Effector memory CD8-positive, alpha-beta T cell (primary cell): ENCODE results near the gene LACTB.

Experiments used
- ATAC-seq: fragments of 150-1000 bp; cut with Tn5 transposase; replicated peaks from 2 replicates; pipeline ENCODE4 v1.10.0; 2021; ENCODE audit warnings: mild to moderate bottlenecking, moderate library complexity
- DNase-seq, 3 experiments: peaks; one replicate each; pipeline ENCODE4 v3.0.0; 2021
- H3K27ac Mint-ChIP-seq, 2 donors: one replicate each; pipeline ENCODE4 v1.8.0; 2022; ENCODE audit warnings: mild to moderate bottlenecking in 2 of 2, mixed read lengths in 2 of 2, moderate library complexity in 2 of 2
- H3K27me3 Mint-ChIP-seq, 2 donors: one replicate each; pipeline ENCODE4 v1.8.0; 2022; ENCODE audit warnings: mixed read lengths in 2 of 2
- H3K36me3 Mint-ChIP-seq: one replicate; pipeline ENCODE4 v1.8.0; 2022; ENCODE audit warnings: mild to moderate bottlenecking, moderate library complexity, mixed read lengths; ENCODE audit not compliant: insufficient read depth
- H3K4me1 Mint-ChIP-seq, 2 donors: one replicate each; pipeline ENCODE4 v1.8.0; 2022; ENCODE audit warnings: low read depth in 2 of 2, mixed read lengths in 2 of 2
- H3K4me3 Mint-ChIP-seq, 2 donors: one replicate each; pipeline ENCODE4 v1.8.0; 2022; ENCODE audit warnings: mild to moderate bottlenecking in 2 of 2, mixed read lengths in 2 of 2, moderate library complexity in 2 of 2
- H3K9me3 Mint-ChIP-seq, 2 donors: one replicate each; pipeline ENCODE4 v1.8.0; 2022; ENCODE audit warnings: mixed read lengths in 2 of 2

Gene LACTB

DNA sequence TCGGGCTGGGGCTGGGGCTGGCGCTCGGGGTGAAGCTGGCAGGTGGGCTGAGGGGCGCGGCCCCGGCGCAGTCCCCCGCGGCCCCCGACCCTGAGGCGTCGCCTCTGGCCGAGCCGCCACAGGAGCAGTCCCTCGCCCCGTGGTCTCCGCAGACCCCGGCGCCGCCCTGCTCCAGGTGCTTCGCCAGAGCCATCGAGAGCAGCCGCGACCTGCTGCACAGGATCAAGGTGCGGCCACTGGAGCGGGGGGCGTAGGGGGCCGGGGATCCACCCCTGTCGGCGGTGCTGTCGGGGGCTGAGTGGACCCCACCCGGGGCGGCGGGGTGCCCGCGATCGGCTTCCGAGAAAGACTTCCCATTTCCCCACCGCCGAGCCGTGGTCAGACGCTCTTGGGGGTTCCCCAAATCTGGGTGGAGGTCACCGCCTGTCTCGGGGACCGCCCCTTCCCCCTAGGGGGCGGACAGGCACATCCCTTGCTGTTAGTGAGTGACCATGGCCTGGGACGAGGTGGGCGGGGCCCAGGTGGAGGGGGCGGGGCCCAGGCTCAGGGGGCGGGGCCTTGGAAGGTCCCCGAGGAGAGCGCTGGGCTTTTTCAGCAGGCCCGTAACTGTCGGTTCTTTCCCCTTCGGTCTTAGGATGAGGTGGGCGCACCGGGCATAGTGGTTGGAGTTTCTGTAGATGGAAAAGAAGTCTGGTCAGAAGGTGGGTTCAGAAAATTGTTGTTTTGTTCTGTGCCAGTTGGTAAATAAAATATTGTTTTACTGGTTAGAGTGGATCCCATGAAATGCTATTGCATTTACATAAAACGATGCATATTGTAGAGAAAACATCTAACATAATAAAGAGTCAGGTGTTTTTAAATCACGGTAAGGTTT is 578 bp downstream of the LACTB start:
- DNase-seq (peak; percentile 75 to 81 (median 80)), ATAC-seq (peak; percentile 81)
- Mint-ChIP-seq H3K9me3 (peaks cover 3 to 5% of the 10 kb centered on the region in 2 donors), H3K27ac (peak overlapping the region; percentile 44 to 66), H3K27me3 (no peaks in the 10 kb centered on the region), H3K36me3 (peaks cover 30% of the 10 kb centered on the region), H3K4me3 (peak overlapping the region; percentile 73 to 82), H3K4me1 (peaks cover 10 to 17% of the 10 kb centered on the region in 2 donors)

- Mint-ChIP-seq H3K36me3 (peaks cover 37% of the 10 kb centered on the region), H3K27me3 (no peaks in the 10 kb centered on the region), H3K27ac (no peak overlapping the region), H3K9me3 (peaks cover 3 to 5% of the 10 kb centered on the region in 2 donors), H3K4me1 (peaks cover 10 to 17% of the 10 kb centered on the region in 2 donors), H3K4me3 (no peak overlapping the region)
- ATAC-seq (no peak), DNase-seq (no peak)
Observed at GRCh38 chr15:63124506-63124905, 2.8 kb downstream of the LACTB start.

- Mint-ChIP-seq H3K4me1 (peaks cover 6 to 10% of the 10 kb centered on the region in 2 donors), H3K27ac (no peak overlapping the region), H3K4me3 (no peak overlapping the region), H3K27me3 (no peaks in the 10 kb centered on the region), H3K36me3 (peaks cover 44% of the 10 kb centered on the region), H3K9me3 (no peaks in the 10 kb centered on the region)
- no peak for DNase-seq
- no peak for ATAC-seq
Observed at GRCh38 chr15:63126726-63127125, 5.1 kb downstream of the LACTB start.

DNA sequence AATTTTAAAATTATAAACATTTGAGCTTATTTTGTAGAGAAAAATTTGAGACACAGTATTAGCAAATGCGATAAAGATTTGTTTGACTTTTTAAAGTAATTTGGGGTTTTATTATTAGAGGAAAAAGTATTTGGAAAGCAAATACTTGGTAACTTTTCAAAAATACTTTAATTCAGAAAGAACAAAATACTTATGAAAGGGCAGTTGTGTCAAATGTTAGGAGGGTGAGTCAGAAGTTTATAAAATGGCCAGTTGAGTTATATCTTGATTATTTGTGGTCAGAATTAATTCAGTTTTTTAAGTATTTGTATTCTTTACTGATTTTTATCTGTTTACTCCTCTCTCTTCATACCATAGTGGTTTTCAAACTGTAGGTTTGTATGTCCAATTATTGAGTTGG is 12.1 kb downstream of the LACTB start:
- Mint-ChIP-seq H3K27me3 (no peaks in the 10 kb centered on the region), H3K27ac (no peak overlapping the region), H3K9me3 (no peaks in the 10 kb centered on the region), H3K36me3 (peaks cover 22% of the 10 kb centered on the region), H3K4me3 (no peak overlapping the region), H3K4me1 (no peaks in the 10 kb centered on the region)
- ATAC-seq (no peak), DNase-seq (no peak)

DNA sequence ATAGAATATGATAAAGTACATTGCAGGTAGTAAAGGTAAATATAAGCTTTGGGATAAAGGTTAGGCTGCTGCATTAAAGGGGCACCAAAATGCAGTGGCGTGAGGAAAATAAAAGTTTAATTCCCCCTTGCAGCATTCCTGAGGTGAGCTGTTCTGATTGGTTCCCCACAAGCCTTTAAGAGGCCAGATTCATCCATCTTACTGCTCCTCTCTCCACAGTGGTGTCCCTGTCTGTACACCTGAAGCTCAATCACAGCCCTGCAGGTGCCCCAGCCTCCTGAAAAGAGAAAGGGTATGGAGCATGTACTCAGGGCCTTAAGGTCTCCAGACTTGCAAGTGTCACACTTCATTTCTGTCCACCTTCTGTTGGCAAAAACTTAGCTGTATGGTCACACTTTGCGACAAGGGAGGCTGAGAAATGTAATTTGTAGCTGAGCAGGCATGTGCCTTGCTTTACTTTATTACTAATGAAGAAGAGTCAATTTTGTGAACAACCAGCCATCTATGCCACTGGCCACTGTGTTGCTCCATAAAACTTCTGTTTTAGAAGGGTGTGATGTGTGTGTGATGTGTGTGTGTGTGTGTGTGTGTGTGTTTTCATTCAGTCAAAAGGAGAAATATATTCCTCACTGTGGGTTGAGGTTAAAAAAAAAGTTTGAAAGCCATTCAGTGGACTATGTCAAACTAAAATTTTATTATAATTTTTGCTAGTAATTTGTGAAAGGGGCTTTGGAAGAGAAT is 12.8 kb downstream of the LACTB start:
- DNase-seq (no peak), ATAC-seq (no peak)
- Mint-ChIP-seq H3K9me3 (no peaks in the 10 kb centered on the region), H3K36me3 (peaks cover 26% of the 10 kb centered on the region), H3K27ac (no peak overlapping the region), H3K27me3 (no peaks in the 10 kb centered on the region), H3K4me1 (no peaks in the 10 kb centered on the region), H3K4me3 (no peak overlapping the region)

GRCh38 chr15:63135281-63135680 is 13.6 kb downstream of the LACTB start:
- Mint-ChIP-seq H3K4me1 (no peaks in the 10 kb centered on the region), H3K4me3 (no peak overlapping the region), H3K9me3 (no peaks in the 10 kb centered on the region), H3K27me3 (no peaks in the 10 kb centered on the region), H3K36me3 (peaks cover 18% of the 10 kb centered on the region), H3K27ac (no peak overlapping the region)
- DNase-seq: no peak
- no peak for ATAC-seq

GRCh38 chr15:63135804-63136203 is 14.1 kb downstream of the LACTB start:
- ATAC-seq: peak; percentile 43
- Mint-ChIP-seq H3K36me3 (peaks cover 16% of the 10 kb centered on the region), H3K9me3 (no peaks in the 10 kb centered on the region), H3K27me3 (no peaks in the 10 kb centered on the region), H3K4me3 (no peak overlapping the region), H3K27ac (no peak overlapping the region), H3K4me1 (no peaks in the 10 kb centered on the region)
- no peak for DNase-seq

DNA sequence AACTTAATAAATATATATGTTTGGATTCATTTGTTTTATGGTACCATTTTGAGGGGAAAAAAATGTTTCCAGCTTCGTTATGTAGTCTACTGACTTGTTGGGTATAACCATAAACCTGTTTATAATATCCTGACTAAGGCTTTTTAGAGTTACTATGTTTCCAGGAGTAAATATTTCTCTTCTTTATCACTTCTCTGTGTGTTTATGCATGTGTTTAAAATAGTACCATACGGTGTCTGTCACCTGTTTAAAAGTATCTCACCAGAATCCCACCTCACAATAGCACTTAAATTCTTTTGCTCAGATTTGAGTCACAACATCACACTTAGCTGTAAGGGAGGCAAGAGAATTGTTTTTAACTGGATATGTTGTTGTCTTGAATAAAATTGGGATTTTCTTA is 15.1 kb downstream of the LACTB start:
- Mint-ChIP-seq H3K27ac (no peak overlapping the region), H3K9me3 (no peaks in the 10 kb centered on the region), H3K36me3 (peaks cover 16% of the 10 kb centered on the region), H3K27me3 (no peaks in the 10 kb centered on the region), H3K4me3 (no peak overlapping the region), H3K4me1 (no peaks in the 10 kb centered on the region)
- ATAC-seq (no peak), DNase-seq (no peak)

DNA sequence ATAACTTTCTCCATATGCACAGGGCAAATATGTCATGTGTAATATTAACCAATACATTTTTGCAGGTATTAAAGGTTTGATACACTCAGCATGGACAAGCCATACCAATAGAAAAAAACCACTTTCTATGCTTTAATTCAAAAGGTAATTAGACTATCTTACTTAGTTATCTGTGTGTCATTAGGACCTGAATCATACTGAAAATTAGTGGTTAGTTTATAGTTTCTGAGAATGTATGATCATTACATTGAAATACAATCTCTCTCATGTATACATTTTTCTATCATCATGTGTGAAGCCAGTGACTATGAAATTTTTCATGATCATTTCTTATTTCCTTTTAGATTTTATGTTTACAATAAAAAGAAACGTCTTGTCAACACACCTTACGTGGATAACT is 19.3 kb downstream of the LACTB start:
- no peak overlapping the region for H3K27ac Mint-ChIP-seq
- no peak for ATAC-seq
- peaks cover 14% of the 10 kb centered on the region for H3K36me3 Mint-ChIP-seq
- no peak for DNase-seq
- H3K4me3 Mint-ChIP-seq: no peak overlapping the region
- no peaks in the 10 kb centered on the region for H3K27me3 Mint-ChIP-seq
- peaks cover 1 to 11% of the 10 kb centered on the region in 2 donors for H3K4me1 Mint-ChIP-seq
- H3K9me3 Mint-ChIP-seq: no peaks in the 10 kb centered on the region

- ATAC-seq (no peak), DNase-seq (no peak)
- peaks cover 1 to 11% of the 10 kb centered on the region in 2 donors for H3K4me1 Mint-ChIP-seq
- H3K4me3 Mint-ChIP-seq: no peak overlapping the region
- H3K27ac Mint-ChIP-seq: no peak overlapping the region
- no peaks in the 10 kb centered on the region for H3K9me3 Mint-ChIP-seq
- H3K36me3 Mint-ChIP-seq: peaks cover 17% of the 10 kb centered on the region
- H3K27me3 Mint-ChIP-seq: no peaks in the 10 kb centered on the region
Observed at GRCh38 chr15:63145426-63145825, 23.8 kb downstream of the LACTB start.

GRCh38 chr15:63146684-63147083 is 25.0 kb downstream of the LACTB start:
- ATAC-seq (no peak), DNase-seq (no peak)
- H3K4me1 Mint-ChIP-seq: peaks cover 1 to 11% of the 10 kb centered on the region in 2 donors
- peaks cover 23% of the 10 kb centered on the region for H3K36me3 Mint-ChIP-seq
- no peaks in the 10 kb centered on the region for H3K27me3 Mint-ChIP-seq
- H3K9me3 Mint-ChIP-seq: no peaks in the 10 kb centered on the region
- H3K4me3 Mint-ChIP-seq: no peak overlapping the region
- H3K27ac Mint-ChIP-seq: peak overlapping the region in 1 of 2 donors; percentile 41

DNA sequence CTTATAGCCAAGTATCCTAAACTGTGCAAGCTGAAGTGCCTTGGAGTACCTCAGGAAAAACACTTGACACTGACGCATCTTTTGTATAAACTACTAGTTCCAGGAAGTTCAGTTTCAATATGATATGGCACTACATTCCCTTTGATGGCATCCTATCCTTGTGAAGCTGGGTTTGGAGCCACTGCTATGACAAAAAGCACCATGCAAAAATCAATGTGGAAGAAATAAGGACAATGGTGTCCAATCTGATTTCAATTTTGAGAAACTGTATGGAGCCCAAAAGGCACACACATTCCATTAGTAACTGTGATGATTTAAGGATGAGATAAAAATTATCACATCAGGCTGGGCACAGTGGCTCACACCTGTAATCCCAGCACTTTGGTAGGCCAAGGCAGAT is 30.0 kb downstream of the LACTB start:
- Mint-ChIP-seq H3K9me3 (no peaks in the 10 kb centered on the region), H3K27ac (no peak overlapping the region), H3K4me3 (no peak overlapping the region), H3K4me1 (peaks cover 7 to 17% of the 10 kb centered on the region in 2 donors), H3K36me3 (peaks cover 33% of the 10 kb centered on the region), H3K27me3 (no peaks in the 10 kb centered on the region)
- DNase-seq (no peak), ATAC-seq (no peak)

- H3K36me3 Mint-ChIP-seq: peaks cover 25% of the 10 kb centered on the region
- ATAC-seq (no peak), DNase-seq (no peak)
- H3K4me1 Mint-ChIP-seq: peaks cover 7 to 17% of the 10 kb centered on the region in 2 donors
- peak overlapping the region in 1 of 2 donors; percentile 33 for H3K4me3 Mint-ChIP-seq
- H3K27me3 Mint-ChIP-seq: no peaks in the 10 kb centered on the region
- no peak overlapping the region for H3K27ac Mint-ChIP-seq
- no peaks in the 10 kb centered on the region for H3K9me3 Mint-ChIP-seq
Observed at GRCh38 chr15:63155486-63155885, 33.8 kb downstream of the LACTB start.
